Right cardiac atrium (tissue), 5 donors: ENCODE measurements around the gene RHEBL1. TPM values are rescaled to one million over a fixed set of nuclear protein-coding genes. Genes with fewer than 3 reads are reported as not detected.

ENCODE experiments used
- ATAC-seq, 2 donors: fragments of 200-7000 bp; cut with Tn5 transposase; one replicate each; pipeline versions ENCODE4 v1.8.0 to v1.9.1; 2020; ENCODE audit warnings: moderate library complexity in 2 of 2, mild to moderate bottlenecking in 1 of 2
- DNase-seq, 3 donors: peaks; one replicate each; pipeline ENCODE4 v3.0.0-alpha.2; 2020
- H3K27ac ChIP-seq: one replicate; pipeline ENCODE4 v1.5.1; 2013; ENCODE audit warnings: mild to moderate bottlenecking, low read length, control low read depth, moderate library complexity
- H3K27me3 ChIP-seq: one replicate; pipeline ENCODE4 v1.6.1; 2013; ENCODE audit not compliant: control insufficient read depth, insufficient read depth
- H3K4me1 ChIP-seq: one replicate; pipeline ENCODE4 v1.6.1; 2013; ENCODE audit warnings: low read length; ENCODE audit not compliant: control insufficient read depth, insufficient read depth
- H3K4me3 ChIP-seq: one replicate; pipeline ENCODE4 v1.5.1; 2013; ENCODE audit warnings: low read length, control low read depth
- H3K9me3 ChIP-seq: one replicate; pipeline ENCODE4 v1.6.1; 2013; ENCODE audit warnings: low read length; ENCODE audit not compliant: control insufficient read depth
- WGBS: extraction: QIAGEN DNeasy Blood & Tissue Kit; methylation state at CpG from one replicate; pipeline ENCODE4 v1.1.7; 2013; 5-methylcytosine and 5-hydroxymethylcytosine counted together
- intact Hi-C, 4 donors: fragments of 100-400 bp; cut with DNase I; formaldehyde crosslinking; loops; one replicate each; pipeline versions ENCODE4 v1.11.0 to v1.14.0; 2022 to 2023
- polyA plus RNA-seq: library from polyadenylated mRNA; stranded (reverse); fragments of 200-250 nt; gene quantifications from one replicate; pipeline ENCODE4 v1.2.3, GENCODE V29; 2013
- total RNA-seq, 4 donors: library from RNA; stranded (reverse); fragmentation: NEBNext Ultra II Directional; extraction: Animal tissue kit (Norgen Biotek cat#: 25700); gene quantifications; one replicate each; pipeline ENCODE4 v1.2.1, GENCODE V29; 2021
- donor health status: healthy with polysubstance abuse.
- donor health status: DM: no; HTN: yes; CAD: no.
- donor health status: DM: no; HTN: no; CAD: no.
- donor health status: DM: no; HTN: yes; CAD: no; lungs with severe emphysema.
- donor health status: DM: yes; HTN: yes; CAD: no.

RHEBL1 gene
- total and polyA plus RNA-seq, 5 donors, result 0.21 to 0.59 (median 0.31) TPM; not detected in 2

DNA sequence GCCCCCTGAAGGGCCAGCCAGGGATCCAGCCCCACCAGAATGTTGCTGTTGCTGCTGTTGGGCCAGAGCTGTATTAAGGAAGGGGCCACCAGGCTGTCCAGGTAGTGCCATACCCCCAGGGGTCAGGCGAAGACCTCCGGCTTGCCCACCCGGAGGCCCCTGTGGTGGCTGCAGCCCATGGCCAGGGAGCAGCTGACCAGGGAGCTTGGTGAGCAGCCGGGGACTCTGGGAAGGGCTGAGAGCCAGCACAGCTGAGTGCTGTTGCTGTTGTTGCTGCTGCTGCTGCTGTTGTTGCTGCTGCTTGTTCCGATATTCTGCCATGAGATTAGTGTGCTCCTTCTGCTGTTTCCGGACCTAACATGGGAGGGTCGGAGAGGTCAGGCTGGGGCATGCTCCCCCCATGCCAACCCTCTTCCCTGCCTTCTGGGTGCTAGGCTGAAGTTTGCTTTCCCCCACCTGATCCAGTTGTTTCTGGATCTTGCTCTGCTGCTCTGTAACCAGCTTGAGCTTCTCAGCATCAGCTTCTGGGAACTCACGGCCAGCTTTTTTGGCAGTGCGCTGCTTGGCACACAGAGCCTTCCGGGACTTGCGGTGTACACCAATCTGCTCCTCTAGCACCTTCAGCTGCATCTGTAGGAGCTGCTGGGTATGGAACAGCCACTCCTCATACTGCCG is 36.0 kb downstream of the RHEBL1 start:
- ATAC-seq, result no peak
- Histone ChIP-seq H3K4me3 (no peak overlapping the region), H3K9me3 (no peaks in the 10 kb centered on the region), H3K27me3 (no peaks in the 10 kb centered on the region), H3K4me1 (no peaks in the 10 kb centered on the region), H3K27ac (no peak overlapping the region)
- intact Hi-C loops, result loop anchor here in 1 of 4 donors (2.0 kb wide), 1 partner anchor 19 kb away; no protein-coding TSS in a partner anchor
- DNase-seq, result peak in 1 of 3 donors; percentile 63
- WGBS, result 63% methylated on average over 12 of the region's 12 CpGs

DNA sequence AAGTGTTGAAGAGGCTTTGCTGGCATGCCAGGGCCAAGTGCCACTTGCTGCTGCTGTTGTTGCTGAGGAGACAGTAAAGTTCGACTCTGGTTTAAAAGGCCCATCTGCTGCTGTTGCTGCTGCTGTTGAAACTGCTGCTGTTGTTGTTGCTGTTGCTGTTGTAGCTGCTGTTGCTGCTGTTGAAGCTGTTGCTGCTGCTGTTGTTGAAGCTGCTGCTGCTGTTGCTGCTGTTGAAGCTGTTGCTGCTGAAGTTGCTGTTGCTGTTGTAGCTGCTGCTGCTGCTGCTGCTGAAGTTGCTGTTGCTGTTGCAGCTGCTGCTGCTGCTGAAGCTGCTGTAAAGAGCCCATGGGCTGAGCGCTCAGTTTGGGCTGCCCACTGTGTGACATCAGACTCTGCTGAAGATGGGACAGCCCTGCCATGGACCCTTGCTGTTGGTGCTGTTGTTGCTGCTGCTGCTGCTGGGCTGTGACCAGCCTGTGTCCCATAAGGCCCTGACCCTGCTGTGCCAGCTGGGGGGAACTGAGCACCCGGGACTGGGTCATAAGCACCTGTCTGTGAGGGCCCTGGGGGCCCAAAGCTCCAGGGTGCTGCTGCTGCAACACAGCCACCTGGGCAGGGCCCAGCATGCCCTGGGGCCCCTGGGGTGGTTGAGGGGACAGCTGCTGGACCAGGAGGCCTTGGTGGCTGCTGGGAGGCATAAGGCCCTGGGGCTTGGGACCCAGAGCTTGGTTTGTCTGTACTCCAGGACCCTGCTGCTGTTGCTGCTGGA is 36.9 kb downstream of the RHEBL1 start:
- no peak overlapping the region for H3K4me3 ChIP-seq
- H3K9me3 ChIP-seq, result no peaks in the 10 kb centered on the region
- peak in 1 of 3 donors; percentile 45 for DNase-seq
- H3K4me1 ChIP-seq, result no peaks in the 10 kb centered on the region
- no peak overlapping the region for H3K27ac ChIP-seq
- intact Hi-C loops, result loop anchor here in 1 of 4 donors (2.0 kb wide), 1 partner anchor 20 kb away; no protein-coding TSS in a partner anchor
- ATAC-seq, result peak in 1 of 2 donors; percentile 2
- no peaks in the 10 kb centered on the region for H3K27me3 ChIP-seq
- 83% methylated on average over 3 of the region's 3 CpGs for WGBS

DNA sequence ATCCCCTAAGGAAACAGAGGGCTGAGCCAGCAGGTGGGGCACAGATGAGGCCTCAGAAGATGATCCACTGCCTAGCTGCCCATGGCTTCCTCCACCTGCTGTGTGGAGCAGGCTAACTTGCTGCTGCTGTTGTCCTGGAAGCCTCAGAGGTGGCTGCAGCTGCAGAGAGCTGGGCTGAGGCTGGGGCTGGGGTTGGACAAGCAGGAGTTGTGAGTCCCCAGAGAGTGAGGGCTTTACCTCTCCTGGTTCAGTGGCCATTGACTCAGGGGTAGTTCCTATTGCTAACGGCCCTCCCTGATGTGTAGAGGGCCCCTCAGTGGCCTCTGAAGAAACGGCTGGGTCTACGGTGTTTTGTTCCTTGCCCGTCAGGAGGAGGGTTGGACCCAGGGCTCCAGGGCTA is 37.5 kb downstream of the RHEBL1 start:
- intact Hi-C loops, result loop anchor here in 1 of 4 donors (2.0 kb wide), 1 partner anchor 21 kb away; no protein-coding TSS in a partner anchor
- H3K27me3 ChIP-seq, result no peaks in the 10 kb centered on the region
- WGBS, result 68% methylated on average over 4 of the region's 4 CpGs
- no peak overlapping the region for H3K4me3 ChIP-seq
- no peak for ATAC-seq
- no peaks in the 10 kb centered on the region for H3K9me3 ChIP-seq
- no peaks in the 10 kb centered on the region for H3K4me1 ChIP-seq
- no peak for DNase-seq
- no peak overlapping the region for H3K27ac ChIP-seq

DNA sequence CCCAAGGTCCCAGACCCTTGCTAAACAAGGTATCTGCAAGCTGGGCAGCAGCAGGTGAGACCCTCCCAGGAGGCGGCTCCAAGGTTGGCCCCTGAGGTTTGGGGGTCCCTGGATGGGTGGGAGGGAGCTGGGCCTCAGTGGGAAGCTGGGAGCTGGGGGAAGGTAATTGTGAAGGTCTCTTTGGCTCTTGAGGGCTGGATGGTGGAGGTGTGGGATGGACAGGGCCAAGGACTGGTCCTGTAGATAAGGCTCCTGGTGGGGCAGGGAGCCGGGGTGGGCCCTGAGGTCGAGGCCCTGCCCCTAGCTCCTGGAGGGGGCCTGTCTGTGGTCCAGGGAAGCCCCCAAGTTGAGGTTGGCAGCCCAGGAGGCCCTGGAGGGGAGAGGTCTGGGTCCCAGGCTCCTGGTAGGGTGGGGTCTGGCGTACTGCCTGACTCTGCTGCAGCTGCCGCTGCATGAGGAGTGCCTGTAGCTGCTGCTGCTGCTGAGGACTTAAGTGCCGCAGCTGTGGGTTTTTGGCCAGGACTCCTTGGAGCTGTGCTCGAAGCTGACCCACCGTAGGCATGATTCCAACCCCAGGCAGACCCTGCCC is 38.1 kb downstream of the RHEBL1 start:
- H3K27ac ChIP-seq, result no peak overlapping the region
- ATAC-seq (peak; percentile 5 to 17), DNase-seq (peak in 1 of 3 donors; percentile 49)

DNA sequence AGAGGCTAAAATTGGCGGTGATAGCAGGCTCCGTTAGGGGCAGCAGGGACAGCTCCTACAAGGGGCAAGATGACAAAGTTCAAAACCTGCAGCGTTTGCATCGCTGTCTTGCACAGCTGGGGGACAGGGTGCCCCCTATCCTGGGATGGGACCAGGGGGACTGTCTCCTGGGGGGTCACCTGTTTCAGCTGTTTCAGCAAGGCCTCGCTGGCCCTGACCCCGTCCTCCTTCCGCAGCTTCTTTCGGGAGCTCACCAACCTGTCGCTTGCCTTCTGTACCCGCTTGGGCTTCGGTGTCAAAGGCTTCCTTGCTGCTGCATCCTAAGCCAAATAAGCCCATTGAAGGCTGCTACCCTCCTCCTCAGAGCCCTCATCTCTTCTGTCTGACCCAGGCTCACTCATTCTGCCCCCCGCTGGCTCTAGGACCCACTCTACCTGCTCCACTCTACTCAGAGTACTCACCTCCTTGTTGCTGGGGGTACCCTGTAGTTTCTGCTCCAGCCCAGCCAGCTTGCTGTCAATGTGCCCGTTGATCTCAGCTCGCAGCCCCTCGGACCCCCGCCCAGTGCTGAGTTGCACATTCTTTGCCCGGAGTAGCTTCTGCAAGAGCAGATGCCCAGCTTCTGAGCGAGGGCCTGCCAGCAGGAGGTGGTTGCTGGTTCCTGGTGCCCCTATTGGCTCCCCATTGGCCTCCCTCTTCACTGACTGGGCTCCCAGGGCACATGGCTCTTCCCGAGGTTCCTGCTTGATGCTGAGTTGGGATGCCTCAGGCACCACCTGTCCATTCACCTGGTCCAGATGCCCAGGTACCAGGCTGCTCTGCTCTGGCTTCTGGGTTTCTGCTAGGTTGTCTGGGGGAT is 38.8 kb downstream of the RHEBL1 start:
- H3K27me3 ChIP-seq, result no peaks in the 10 kb centered on the region
- WGBS, result 95% methylated on average over 19 of the region's 19 CpGs
- no peaks in the 10 kb centered on the region for H3K9me3 ChIP-seq
- H3K27ac ChIP-seq, result no peak overlapping the region
- DNase-seq (no peak), ATAC-seq (no peak)
- intact Hi-C loops, result no loop called here
- no peaks in the 10 kb centered on the region for H3K4me1 ChIP-seq
- H3K4me3 ChIP-seq, result no peak overlapping the region

More for the DNA sequence above, 38.1 kb downstream of the RHEBL1 start:
- intact Hi-C loops, result loop anchor here in 1 of 4 donors (2.0 kb wide), 1 partner anchor 21 kb away; no protein-coding TSS in a partner anchor
- no peak overlapping the region for H3K4me3 ChIP-seq
- H3K4me1 ChIP-seq, result no peaks in the 10 kb centered on the region
- H3K9me3 ChIP-seq, result no peaks in the 10 kb centered on the region
- WGBS, result 86% methylated on average over 8 of the region's 8 CpGs
- H3K27me3 ChIP-seq, result no peaks in the 10 kb centered on the region

DNA sequence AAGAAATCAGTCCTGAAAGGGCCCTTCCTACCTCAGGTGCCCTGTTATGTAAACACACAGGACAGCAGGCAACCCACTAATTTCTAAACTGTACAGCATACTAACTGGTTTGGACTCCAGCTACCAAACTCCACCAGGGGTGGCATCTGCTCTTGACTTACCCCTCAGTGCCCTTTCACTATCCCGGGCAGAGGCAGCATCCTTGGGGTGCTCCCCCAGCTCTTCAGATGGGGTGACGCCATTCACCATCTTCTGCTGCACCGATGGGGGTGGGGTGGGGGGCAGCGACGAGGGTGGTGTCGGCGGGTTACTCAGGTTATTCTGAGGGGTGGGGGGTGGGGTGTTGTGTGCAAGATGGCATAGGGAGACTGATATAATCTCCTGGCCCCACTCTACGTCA is 39.7 kb downstream of the RHEBL1 start:
- no peaks in the 10 kb centered on the region for H3K27me3 ChIP-seq
- WGBS, result 92% methylated on average over 8 of the region's 8 CpGs
- ATAC-seq, result no peak
- H3K4me3 ChIP-seq, result no peak overlapping the region
- intact Hi-C loops, result no loop called here
- no peak overlapping the region for H3K27ac ChIP-seq
- H3K9me3 ChIP-seq, result no peaks in the 10 kb centered on the region
- no peak for DNase-seq
- no peaks in the 10 kb centered on the region for H3K4me1 ChIP-seq

DNA sequence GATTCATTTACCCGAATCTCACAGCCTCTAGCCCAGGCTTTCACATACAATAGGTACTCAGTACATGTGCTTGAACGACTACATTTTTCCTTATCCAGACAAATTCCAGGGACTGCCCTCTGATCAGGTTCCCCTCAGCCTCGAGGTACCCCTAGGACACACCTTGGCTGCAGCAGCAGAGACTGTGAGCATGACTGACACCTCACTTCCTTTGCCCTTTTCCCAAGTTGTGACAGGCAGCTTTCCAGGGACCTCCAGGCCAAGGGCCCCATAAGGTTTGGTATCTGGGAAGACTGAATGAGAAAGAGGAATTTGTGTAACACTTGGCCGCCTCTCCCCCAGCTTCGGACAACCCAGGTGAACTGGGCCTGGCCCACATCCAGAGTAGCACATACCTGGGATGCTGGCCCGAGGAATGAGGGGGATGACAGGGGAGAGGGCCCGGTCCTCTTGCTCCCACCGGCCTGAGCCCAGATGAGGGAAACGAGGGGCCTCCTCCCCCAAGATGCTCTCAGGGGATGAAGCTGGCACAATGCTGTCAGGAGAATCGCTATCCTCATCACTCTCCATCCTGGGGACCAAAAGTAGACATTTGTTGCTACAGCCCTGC is 41.0 kb downstream of the RHEBL1 start:
- 86% methylated on average over 10 of the region's 10 CpGs for WGBS
- Histone ChIP-seq H3K27me3 (no peaks in the 10 kb centered on the region), H3K27ac (no peak overlapping the region), H3K4me1 (no peaks in the 10 kb centered on the region), H3K4me3 (no peak overlapping the region), H3K9me3 (no peaks in the 10 kb centered on the region)
- ATAC-seq (no peak), DNase-seq (no peak)
- intact Hi-C loops, result no loop called here

DNA sequence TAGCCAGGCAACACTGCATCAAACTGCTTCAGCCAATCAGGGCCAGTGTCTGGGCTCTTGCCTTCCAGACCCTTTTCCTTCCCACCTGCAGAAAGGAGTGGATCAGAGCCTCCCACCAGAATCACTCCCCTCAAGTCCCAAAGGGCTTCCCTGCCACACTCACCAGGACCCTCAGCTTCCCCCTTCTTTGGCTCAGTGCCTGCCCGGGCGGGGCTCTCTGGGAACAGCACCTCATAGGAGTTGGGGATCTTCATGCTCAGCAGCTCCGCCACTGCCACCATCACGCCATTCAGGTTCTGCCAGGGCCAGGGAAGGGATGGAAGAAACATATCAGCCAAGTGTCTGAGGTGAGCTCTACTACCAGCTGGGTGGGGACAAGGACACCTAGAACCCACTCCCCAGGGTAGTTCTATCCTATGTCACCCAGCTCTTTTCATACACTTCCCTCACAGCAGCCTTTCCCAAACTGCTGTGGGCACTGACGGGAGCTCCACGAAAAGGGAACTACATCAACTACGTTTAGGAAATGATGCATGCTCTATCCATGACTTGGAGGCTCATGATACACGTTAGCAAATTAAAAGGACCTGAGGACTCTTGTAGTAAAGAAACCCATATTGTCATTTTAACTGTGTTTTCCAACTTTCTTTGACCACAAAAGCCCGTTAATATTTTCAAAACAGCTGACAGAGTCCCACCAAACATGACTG is 41.8 kb downstream of the RHEBL1 start:
- Histone ChIP-seq H3K27ac (no peak overlapping the region), H3K4me1 (no peaks in the 10 kb centered on the region), H3K27me3 (no peaks in the 10 kb centered on the region), H3K4me3 (no peak overlapping the region), H3K9me3 (no peaks in the 10 kb centered on the region)
- intact Hi-C loops, result no loop called here
- ATAC-seq, result no peak
- DNase-seq, result no peak
- 90% methylated on average over 9 of the region's 9 CpGs for WGBS

DNA sequence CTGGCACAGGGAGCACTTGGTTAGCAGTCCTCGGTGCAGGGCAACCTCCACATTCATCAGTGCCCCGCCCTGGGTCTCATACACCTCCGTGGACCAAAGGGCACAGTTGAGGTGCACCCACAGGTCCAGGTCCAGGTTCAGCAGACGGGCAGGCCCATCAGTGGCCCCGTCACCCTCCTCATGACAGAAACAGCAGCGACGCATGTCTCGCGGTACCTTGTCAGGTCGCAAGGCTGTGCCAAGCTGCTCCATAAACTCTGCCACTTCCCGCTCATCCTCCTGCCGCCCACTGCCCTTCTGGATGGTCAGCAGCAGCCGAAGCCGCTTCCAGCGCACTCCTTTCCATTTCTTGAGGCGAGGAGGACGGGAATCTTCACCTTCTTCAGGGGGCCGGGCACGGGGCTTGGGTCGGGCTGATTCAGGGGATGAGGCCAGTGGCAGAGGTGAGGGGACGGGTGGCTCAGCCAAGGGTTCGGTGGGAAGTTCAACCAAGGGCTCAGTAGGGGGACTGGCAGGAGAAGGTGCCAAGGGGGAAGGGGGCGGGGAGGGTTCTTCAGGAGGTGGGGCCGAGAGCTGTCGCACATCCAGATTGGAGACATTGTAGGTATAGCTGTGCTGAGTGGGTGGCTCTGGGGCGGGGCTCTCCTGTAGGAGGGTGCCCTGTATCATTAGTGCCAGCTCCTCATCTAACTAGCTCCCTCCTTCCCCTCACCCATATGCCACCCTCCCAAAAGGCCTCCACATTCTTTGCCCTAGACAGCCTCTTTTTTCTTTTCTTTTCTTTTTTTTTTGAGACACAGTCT is 42.9 kb downstream of the RHEBL1 start:
- Histone ChIP-seq H3K4me1 (no peaks in the 10 kb centered on the region), H3K27me3 (no peaks in the 10 kb centered on the region), H3K27ac (no peak overlapping the region), H3K4me3 (no peak overlapping the region), H3K9me3 (no peaks in the 10 kb centered on the region)
- ATAC-seq (no peak), DNase-seq (no peak)
- intact Hi-C loops, result no loop called here
- WGBS, result 95% methylated on average over 26 of the region's 26 CpGs
